ENCODE data around the gene KDM6A. TPM values are rescaled to one million over a fixed set of nuclear protein-coding genes. Genes with fewer than 3 reads are reported as not detected.
A peak's percentile ranks its signal among the peaks of the same experiment; 100 is the strongest.

The KDM6A gene
- total and polyA plus RNA-seq, 9 of the 15 experiments (the other 6 are each of a cell fraction or from before 2014, with no cell fraction given) = 8.4 to 34.3 (median 22.9) TPM

DNA sequence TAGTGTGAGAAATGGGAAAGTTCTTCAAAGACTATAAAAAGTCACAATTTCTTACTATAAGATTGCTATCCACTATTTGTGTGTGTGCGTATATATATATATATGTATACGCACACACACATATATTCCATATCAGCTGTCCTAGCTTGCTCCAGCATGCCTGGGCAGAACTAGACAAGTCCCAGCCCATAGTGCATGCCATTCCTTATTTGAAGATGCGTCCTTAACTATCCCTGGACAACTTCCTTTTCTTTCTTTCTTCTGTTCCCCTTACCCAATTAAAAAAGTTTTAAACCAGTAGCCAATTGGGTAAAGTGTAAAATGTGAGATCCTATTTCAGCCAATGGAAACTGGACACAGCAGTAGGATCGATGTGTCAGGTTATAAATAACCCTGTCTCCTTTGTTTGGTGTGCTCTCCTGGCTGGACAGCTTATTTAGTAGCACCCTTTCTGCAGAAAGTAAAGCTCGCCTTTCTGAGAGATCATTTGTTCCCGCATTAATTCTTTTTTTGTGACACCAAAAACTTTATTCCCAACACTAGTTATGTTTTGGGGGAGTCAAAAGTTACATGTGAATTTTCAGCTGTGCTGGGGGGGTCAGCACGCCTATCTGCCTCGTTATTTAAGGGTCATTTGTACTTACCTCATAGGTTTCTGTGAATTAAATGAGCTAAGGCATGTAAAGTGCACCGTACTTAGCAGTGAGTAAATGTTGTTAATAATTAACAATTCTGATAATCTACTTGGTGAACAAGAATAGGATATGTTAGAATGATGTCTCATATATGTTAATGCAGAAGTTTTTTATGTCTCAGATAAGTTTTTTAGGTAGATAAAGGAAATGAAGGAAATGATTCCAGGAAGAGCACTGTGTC is 40.9 kb downstream of the KDM6A start:
- H3K36me3 ChIP-seq (ENCODE audit: control insufficient read depth, insufficient read depth, low read length) = peaks cover 6% of the 10 kb centered on the region; the same call in 2 of the 3 replicates
- FAIRE-seq (peak; percentile 42), DNase-seq (ENCODE audit: extremely low read depth in 1 of 4, low spot score in 3 of 4) (no peak), ATAC-seq (no peak)
- 0 out of 2 replicates have a peak, but pooled peaks cover 3% of the 10 kb centered on the region for H4K20me1 ChIP-seq (replicated peaks; ENCODE audit: control insufficient read depth, insufficient read depth, low read length)
- intact Hi-C loops (cut with micrococcal nuclease) (loop anchor here (2.0 to 10.0 kb wide), 2 partner anchors 41 to 151 kb away; partner anchors contain the start of gene KDM6A), in situ Hi-C loops (cut with MboI) (no loop called here)
- no peak overlapping the region for H2AFZ ChIP-seq (ENCODE audit: low read depth, low read length)
- H3K4me1 ChIP-seq (replicated peaks in 1 of 2; ENCODE audit: control insufficient read depth in 2 of 2, insufficient read depth in 2 of 2, low read length in 2 of 2) = peaks cover 22 to 29% of the 10 kb centered on the region in 2 experiments; a peak in 4 of 5 replicates
- H3K9me1 ChIP-seq (ENCODE audit: control insufficient read depth, insufficient read depth, low read length) = no peaks in the 10 kb centered on the region
- ChIA-PET CTCF (ENCODE audit: low intra/inter-chr PET ratio) (no interaction called here), POLR2A (interaction anchor here (0.7 to 1.1 kb wide), 3 partner anchors 28 to 59 kb away, joined by 3 read pairs; no protein-coding TSS in a partner anchor)
- H3K27me3 ChIP-seq (ENCODE audit: control insufficient read depth in 2 of 2, insufficient read depth in 2 of 2, low read length in 2 of 2) = no peaks in the 10 kb centered on the region
- no peak overlapping the region for H3K4me3 ChIP-seq
- TF ChIP-seq DIDO1 (tag; IDR thresholded peaks at IDR 0.05; ENCODE audit: low read depth) (no peak), MEIS2 (IDR thresholded peaks at IDR 0.05; ENCODE audit: partially characterized antibody) (peak; percentile 52), PKNOX1 (IDR thresholded peaks at IDR 0.05) (peak; percentile 55; the same call in 1 of the 2 replicates), ZNF75A (CRISPR knock-in tag; IDR thresholded peaks at IDR 0.05) (no peak), FOXK2 (conservative IDR thresholded peaks at IDR 0.05 in 1 of 2, IDR thresholded peaks at IDR 0.05 in 1 of 2; ENCODE audit: low read depth in 2 of 2) (no peak)
- WGBS (ENCODE audit: insufficient coverage, low coverage, missing lambda C conversion rate) = 43% methylated on average over 9 of the region's 9 CpGs
- no peaks in the 10 kb centered on the region for H3K9me3 ChIP-seq (replicated peaks; ENCODE audit: control insufficient read depth, insufficient read depth, low read depth, low read length)
- H3K9ac ChIP-seq (ENCODE audit: insufficient read depth in 1 of 2, low read depth in 2 of 2, low read length in 2 of 2) = peak overlapping the region in 1 of 2 experiments; percentile 45; a peak in 2 of 4 replicates
- peaks cover 89% of the 10 kb centered on the region for H3K79me2 ChIP-seq (ENCODE audit: control insufficient read depth, insufficient read depth, low read length)
- BruUV-seq (replicated peaks) = no TSS peak
- H3K4me2 ChIP-seq (ENCODE audit: insufficient read depth, low read length) = peak overlapping the region; percentile 70; the same call in 1 of the 2 replicates
- peak overlapping the region; percentile 76 for H3K27ac ChIP-seq (ENCODE audit: extremely low read depth, low read depth, low read length)
